Measurements from ENCODE around the gene ZNF417. TPM values are rescaled to one million over a fixed set of nuclear protein-coding genes. Genes with fewer than 3 reads are reported as not detected.

The ZNF417 gene
- total and polyA plus RNA-seq, 2 of the 8 experiments (the other 6 are each of a cell fraction or from before 2014, with no cell fraction given), result 5.4 to 19.2 TPM

Other genes with a start within 250 kb of the ZNF417 start
- not detected in 2 replicates for gene ZSCAN4, start 247.7 kb downstream of the ZNF417 start, total RNA-seq (2021; fragmentation: NEBNext Ultra II Directional; extraction: Animal tissue kit (Norgen Biotek cat#: 25700))
- gene ZSCAN4, start 247.7 kb downstream of the ZNF417 start, polyA plus RNA-seq (2011; rRNA removed), result not detected in 2 replicates
- 30.0 and 33.0 TPM in 2 replicates for gene ZNF551, start 234.6 kb downstream of the ZNF417 start, total RNA-seq (2021; fragmentation: NEBNext Ultra II Directional; extraction: Animal tissue kit (Norgen Biotek cat#: 25700))
- gene ZNF551, start 234.6 kb downstream of the ZNF417 start, polyA plus RNA-seq (2011; rRNA removed), result 14.6 and 19.2 TPM in 2 replicates
- 9.5 and 11.6 TPM in 2 replicates for gene ZNF154, start 207.4 kb downstream of the ZNF417 start, total RNA-seq (2021; fragmentation: NEBNext Ultra II Directional; extraction: Animal tissue kit (Norgen Biotek cat#: 25700))
- 4.8 and 5.3 TPM in 2 replicates for gene ZNF154, start 207.4 kb downstream of the ZNF417 start, polyA plus RNA-seq (2011; rRNA removed)
- gene ZNF671, start 189.0 kb downstream of the ZNF417 start, total RNA-seq (2021; fragmentation: NEBNext Ultra II Directional; extraction: Animal tissue kit (Norgen Biotek cat#: 25700)), result 6.6 and 7.2 TPM in 2 replicates
- 5.3 and 7.0 TPM in 2 replicates for gene ZNF671, start 189.0 kb downstream of the ZNF417 start, polyA plus RNA-seq (2011; rRNA removed)
- gene ZNF776, start 169.8 kb downstream of the ZNF417 start, total RNA-seq (2021; fragmentation: NEBNext Ultra II Directional; extraction: Animal tissue kit (Norgen Biotek cat#: 25700)), result 17.3 and 20.5 TPM in 2 replicates
- gene ZNF776, start 169.8 kb downstream of the ZNF417 start, polyA plus RNA-seq (2011; rRNA removed), result 7.8 and 10.6 TPM in 2 replicates
- gene ZNF586, start 146.9 kb downstream of the ZNF417 start, total RNA-seq (2021; fragmentation: NEBNext Ultra II Directional; extraction: Animal tissue kit (Norgen Biotek cat#: 25700)), result 14.5 and 15.5 TPM in 2 replicates
- gene ZNF586, start 146.9 kb downstream of the ZNF417 start, polyA plus RNA-seq (2011; rRNA removed), result 5.7 and 8.1 TPM in 2 replicates
- 10.6 and 11.6 TPM in 2 replicates for gene ZNF552, start 101.7 kb downstream of the ZNF417 start, total RNA-seq (2021; fragmentation: NEBNext Ultra II Directional; extraction: Animal tissue kit (Norgen Biotek cat#: 25700))
- 5.9 and 8.8 TPM in 2 replicates for gene ZNF552, start 101.7 kb downstream of the ZNF417 start, polyA plus RNA-seq (2011; rRNA removed)
- 53.7 and 60.1 TPM in 2 replicates for gene ZNF587B, start 86.3 kb downstream of the ZNF417 start, total RNA-seq (2021; fragmentation: NEBNext Ultra II Directional; extraction: Animal tissue kit (Norgen Biotek cat#: 25700))
- gene ZNF587B, start 86.3 kb downstream of the ZNF417 start, polyA plus RNA-seq (2011; rRNA removed), result 11.3 and 13.8 TPM in 2 replicates
- 41.5 and 42.1 TPM in 2 replicates for gene ZNF587, start 66.7 kb downstream of the ZNF417 start, total RNA-seq (2021; fragmentation: NEBNext Ultra II Directional; extraction: Animal tissue kit (Norgen Biotek cat#: 25700))
- gene ZNF587, start 66.7 kb downstream of the ZNF417 start, polyA plus RNA-seq (2011; rRNA removed), result 17.4 and 18.1 TPM in 2 replicates
- 90.7 and 90.9 TPM in 2 replicates for gene ZNF814, start 27.6 kb downstream of the ZNF417 start, total RNA-seq (2021; fragmentation: NEBNext Ultra II Directional; extraction: Animal tissue kit (Norgen Biotek cat#: 25700))
- 99.6 and 110 TPM in 2 replicates for gene ZNF814, start 27.6 kb downstream of the ZNF417 start, polyA plus RNA-seq (2011; rRNA removed)
- 18.5 and 18.8 TPM in 2 replicates for gene ZNF418, start 18.8 kb upstream of the ZNF417 start, total RNA-seq (2021; fragmentation: NEBNext Ultra II Directional; extraction: Animal tissue kit (Norgen Biotek cat#: 25700))
- 8.1 and 10.5 TPM in 2 replicates for gene ZNF418, start 18.8 kb upstream of the ZNF417 start, polyA plus RNA-seq (2011; rRNA removed)
- 13.5 and 14.2 TPM in 2 replicates for gene ZNF256, start 31.1 kb upstream of the ZNF417 start, total RNA-seq (2021; fragmentation: NEBNext Ultra II Directional; extraction: Animal tissue kit (Norgen Biotek cat#: 25700))
- 5.7 and 6.1 TPM in 2 replicates for gene ZNF256, start 31.1 kb upstream of the ZNF417 start, polyA plus RNA-seq (2011; rRNA removed)
- gene C19orf18, start 57.9 kb upstream of the ZNF417 start, total RNA-seq (2021; fragmentation: NEBNext Ultra II Directional; extraction: Animal tissue kit (Norgen Biotek cat#: 25700)), result 0.98 and 0.99 TPM in 2 replicates
- 0.08 and 0.12 TPM in 2 replicates for gene C19orf18, start 57.9 kb upstream of the ZNF417 start, polyA plus RNA-seq (2011; rRNA removed)
- 17.5 and 19.3 TPM in 2 replicates for gene ZNF606, start 86.2 kb upstream of the ZNF417 start, total RNA-seq (2021; fragmentation: NEBNext Ultra II Directional; extraction: Animal tissue kit (Norgen Biotek cat#: 25700))
- 5.2 and 10.2 TPM in 2 replicates for gene ZNF606, start 86.2 kb upstream of the ZNF417 start, polyA plus RNA-seq (2011; rRNA removed)
- 0.69 and 1.2 TPM in 2 replicates for gene ZSCAN1, start 117.4 kb upstream of the ZNF417 start, total RNA-seq (2021; fragmentation: NEBNext Ultra II Directional; extraction: Animal tissue kit (Norgen Biotek cat#: 25700))
- gene ZSCAN1, start 117.4 kb upstream of the ZNF417 start, polyA plus RNA-seq (2011; rRNA removed), result 4.3 and 6.4 TPM in 2 replicates
- gene ZNF135, start 142.7 kb upstream of the ZNF417 start, total RNA-seq (2021; fragmentation: NEBNext Ultra II Directional; extraction: Animal tissue kit (Norgen Biotek cat#: 25700)), result 5.2 and 5.3 TPM in 2 replicates
- gene ZNF135, start 142.7 kb upstream of the ZNF417 start, polyA plus RNA-seq (2011; rRNA removed), result 6.9 and 7.9 TPM in 2 replicates
- gene ZSCAN18, start 181.6 kb upstream of the ZNF417 start, total RNA-seq (2021; fragmentation: NEBNext Ultra II Directional; extraction: Animal tissue kit (Norgen Biotek cat#: 25700)), result 37.0 and 37.6 TPM in 2 replicates
- gene ZSCAN18, start 181.6 kb upstream of the ZNF417 start, polyA plus RNA-seq (2011; rRNA removed), result 41.4 and 64.7 TPM in 2 replicates
- gene ZNF329, start 234.2 kb upstream of the ZNF417 start, total RNA-seq (2021; fragmentation: NEBNext Ultra II Directional; extraction: Animal tissue kit (Norgen Biotek cat#: 25700)), result 11.2 and 12.0 TPM in 2 replicates
- 5.0 and 5.8 TPM in 2 replicates for gene ZNF329, start 234.2 kb upstream of the ZNF417 start, polyA plus RNA-seq (2011; rRNA removed)